Stimulated activated CD8-positive, alpha-beta memory T cell treated with anti-CD3 and anti-CD28 coated beads, Interleukin-12 subunit alpha, Interleukin-12 subunit beta, amount 100 ng/mL, for 24 hours (primary cell): ENCODE data around the gene TRAP1.

Experiments used
- DNase-seq: peaks from one replicate; pipeline ENCODE4 v3.0.0-alpha.2; 2020; ENCODE audit errors: extremely low read depth

TRAP1 gene

DNA sequence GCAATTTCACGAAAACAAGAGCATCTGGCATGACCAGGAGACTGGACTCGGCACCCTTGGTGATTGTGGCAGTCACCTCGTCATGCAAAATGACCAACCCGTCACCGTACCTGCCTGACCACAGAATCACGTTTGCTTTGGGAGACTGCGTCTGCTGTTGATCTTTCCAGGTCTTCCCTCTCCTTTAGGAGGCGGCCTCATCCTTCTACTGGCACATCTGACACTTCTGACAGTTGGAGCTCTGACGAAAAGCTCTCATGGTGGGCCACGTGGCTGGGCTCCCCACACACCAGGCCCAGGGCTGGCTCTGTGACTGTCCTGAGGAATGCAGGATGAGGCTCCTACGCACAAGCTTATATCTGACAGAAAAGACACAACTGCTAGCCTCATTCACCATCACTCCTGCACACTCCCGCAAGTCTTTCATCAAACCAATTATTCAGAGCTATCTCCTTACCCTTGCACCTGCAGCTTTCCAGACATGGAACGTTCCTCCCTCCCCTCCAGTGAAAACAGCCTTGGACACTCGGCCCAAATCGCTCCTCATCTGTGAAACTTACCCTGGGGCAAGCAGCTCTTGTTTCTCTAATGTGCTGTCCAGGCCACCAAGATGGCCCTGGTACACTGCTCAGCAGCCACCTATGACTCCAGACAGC, 3.6 kb downstream of the TRAP1 start:
- no peak for DNase-seq

DNA sequence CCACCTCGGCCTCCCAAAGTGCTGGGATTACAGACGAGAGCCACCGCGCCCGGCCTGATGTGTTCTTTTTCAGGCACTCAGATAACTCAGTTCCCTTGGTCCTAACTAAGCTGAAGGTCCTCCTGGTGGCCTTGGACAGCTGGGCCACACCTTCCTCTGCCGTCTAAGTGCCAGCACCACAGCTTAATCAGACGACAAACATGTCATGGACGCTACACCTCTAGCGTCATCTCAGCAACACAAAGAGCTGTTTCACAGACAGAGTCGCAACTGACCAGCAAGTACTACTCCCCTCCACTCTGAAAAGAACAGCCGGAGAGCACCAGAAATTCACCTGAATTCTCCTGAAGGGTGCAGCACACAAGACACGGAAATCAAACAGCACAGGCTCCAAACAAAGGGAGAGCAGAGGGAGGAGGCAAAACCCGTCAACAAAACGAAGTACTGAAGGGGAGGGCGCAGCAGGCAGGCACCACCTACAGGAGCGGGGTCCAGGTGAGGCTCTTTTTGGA, 4.4 kb downstream of the TRAP1 start:
- no peak for DNase-seq

- DNase-seq: no peak
Observed at GRCh38 chr16:3706253-3707012, 10.9 kb downstream of the TRAP1 start.

- no peak for DNase-seq
Observed at GRCh38 chr16:3702082-3702481, 15.2 kb downstream of the TRAP1 start.

- DNase-seq: no peak
Observed at GRCh38 chr16:3701531-3701930, 15.8 kb downstream of the TRAP1 start.

GRCh38 chr16:3698941-3699340, 18.4 kb downstream of the TRAP1 start:
- DNase-seq: no peak

GRCh38 chr16:3696425-3697218, 20.7 kb downstream of the TRAP1 start:
- DNase-seq: no peak

DNA sequence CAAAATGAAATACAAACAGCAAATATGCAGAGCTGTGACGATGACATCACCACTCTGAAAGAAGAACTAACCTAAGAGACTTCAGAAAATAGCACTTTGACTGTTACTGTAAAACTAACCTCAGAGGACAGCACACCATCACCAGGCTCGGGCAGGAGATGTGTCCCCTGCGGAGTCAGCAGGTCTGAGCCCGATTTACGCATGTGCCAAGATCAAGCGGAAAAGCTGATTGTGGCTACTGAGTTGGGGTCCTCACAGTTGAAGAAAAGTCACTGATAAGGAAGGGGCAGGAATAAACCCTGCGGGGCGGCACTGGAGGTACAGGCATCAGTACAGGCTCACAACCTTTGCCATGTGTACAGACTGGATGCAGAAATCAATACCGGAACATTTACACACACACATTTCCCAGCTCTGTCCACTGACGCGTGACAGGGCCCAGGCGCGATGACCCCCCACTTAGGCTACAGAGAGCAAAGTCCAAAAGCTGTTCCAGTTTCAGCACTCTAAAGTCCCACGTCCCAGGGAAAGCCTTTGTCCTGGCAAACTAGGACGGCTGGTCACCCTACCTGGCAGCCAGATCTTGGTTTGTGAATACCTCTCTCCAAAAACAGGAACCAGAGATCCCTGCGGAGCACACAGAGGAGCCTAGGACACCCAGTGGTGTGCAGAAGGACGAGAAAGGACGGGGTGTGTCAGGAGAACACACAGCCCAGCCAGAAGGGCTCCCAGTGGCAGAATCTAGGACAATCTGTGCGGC, 21.5 kb downstream of the TRAP1 start:
- no peak for DNase-seq

GRCh38 chr16:3694051-3694450, 23.3 kb downstream of the TRAP1 start:
- no peak for DNase-seq

DNA sequence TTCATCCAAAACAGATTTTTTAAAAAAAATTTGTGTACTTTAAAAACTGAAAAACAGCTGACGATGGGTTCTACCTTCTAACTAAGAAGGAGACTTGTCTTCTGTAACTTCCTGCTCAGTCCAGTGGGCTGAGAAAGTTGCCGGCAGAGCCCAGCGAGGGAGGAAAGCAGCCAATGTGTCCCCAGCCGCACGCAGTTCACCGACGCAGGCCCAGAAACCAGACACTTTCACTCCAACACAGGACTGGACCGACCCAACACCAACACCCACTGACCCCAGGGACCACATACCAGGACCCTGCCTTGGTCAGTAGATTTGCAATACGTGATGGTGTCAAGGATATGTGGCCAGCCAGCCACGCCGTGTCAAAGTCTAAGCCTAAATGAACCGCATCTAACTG, 25.6 kb downstream of the TRAP1 start:
- DNase-seq: no peak

- no peak for DNase-seq
Observed at GRCh38 chr16:3690980-3691720, 26.2 kb downstream of the TRAP1 start.

GRCh38 chr16:3690470-3690928, 26.8 kb downstream of the TRAP1 start:
- DNase-seq: peak; percentile 60

GRCh38 chr16:3689731-3690130, 27.6 kb downstream of the TRAP1 start:
- DNase-seq: no peak

DNA sequence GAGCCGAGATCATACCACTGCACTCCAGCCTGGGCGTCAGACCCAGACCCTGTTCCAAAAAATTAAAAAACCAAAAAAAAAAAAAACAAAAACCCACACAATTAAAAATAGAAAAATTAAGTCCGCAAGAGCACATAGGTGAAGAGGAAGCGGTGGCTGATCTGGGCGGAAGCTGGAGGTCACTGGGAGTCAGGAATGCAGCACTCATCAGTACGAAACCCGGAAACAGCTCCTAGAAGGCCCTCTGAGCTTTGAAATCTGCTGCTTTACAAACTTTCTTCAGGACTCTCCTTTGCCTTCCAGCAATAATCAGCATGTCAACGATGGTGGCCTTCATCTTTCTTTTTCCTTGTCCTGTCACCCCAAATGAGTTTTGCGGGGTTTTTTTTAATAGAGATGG, 29.5 kb downstream of the TRAP1 start:
- DNase-seq: no peak

- DNase-seq: no peak
Observed at GRCh38 chr16:3687021-3687420, 30.3 kb downstream of the TRAP1 start.

GRCh38 chr16:3681206-3681605, 36.1 kb downstream of the TRAP1 start:
- no peak for DNase-seq

DNA sequence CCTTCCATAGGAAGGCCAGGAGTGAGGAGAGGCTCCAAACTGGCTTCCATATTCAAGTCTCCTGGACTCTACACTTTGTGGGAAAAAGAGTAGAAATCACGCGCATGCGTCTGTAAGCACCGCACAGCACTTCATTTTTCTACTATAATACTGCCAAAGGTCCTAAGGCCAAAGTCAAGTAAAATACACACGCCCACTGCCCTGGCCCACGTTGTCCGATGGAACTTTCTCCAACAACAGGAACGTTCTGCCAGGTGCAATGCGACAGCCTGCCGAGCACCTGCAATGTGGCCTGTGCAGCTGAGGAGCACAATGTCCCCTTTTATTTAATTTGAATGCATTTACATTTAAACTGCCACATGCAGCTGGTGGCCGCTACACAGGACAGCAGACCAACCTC, 39.3 kb downstream of the TRAP1 start:
- DNase-seq: no peak

- no peak for DNase-seq
Observed at GRCh38 chr16:3675601-3676130, 41.7 kb downstream of the TRAP1 start.

DNA sequence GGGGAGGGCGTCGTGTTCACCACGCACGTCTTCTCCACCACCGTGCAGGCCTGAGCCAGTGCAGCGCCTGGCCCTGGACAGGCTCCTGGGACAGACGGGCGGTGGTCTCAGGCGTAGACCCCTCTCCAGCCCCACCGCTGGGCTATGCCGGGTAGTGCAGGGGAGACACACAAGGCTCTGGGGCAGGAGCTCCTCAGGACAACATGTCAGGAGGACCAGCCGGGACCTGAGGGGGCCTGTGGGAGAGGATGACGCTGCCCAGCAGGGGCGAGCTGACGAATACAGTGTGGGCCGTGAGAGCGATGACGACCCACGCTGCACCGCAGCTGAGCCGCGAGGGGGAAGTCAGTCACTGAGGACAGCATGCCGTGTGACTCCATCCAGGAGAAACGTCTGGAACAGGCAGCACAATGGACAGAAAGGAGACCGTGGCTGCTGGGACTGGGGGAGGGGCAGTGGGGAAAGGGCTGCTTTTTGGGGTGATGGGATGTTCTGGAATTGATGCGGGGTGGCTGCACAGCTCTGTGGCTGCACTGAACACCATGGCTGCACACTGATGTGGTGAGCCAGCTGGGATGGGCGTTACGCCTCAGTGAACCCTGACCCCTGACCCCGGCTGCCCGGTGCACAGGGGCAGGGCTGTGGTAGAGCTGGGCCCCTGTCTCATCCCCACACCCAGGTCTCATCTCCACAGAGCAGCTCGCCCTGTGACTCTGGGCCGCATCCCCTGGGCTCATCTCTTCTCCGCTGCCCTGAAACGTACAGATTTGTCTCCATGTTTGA, 42.6 kb downstream of the TRAP1 start:
- DNase-seq: no peak
